HG02623 (cell line): ENCODE results near the gene TRIP6.
A peak's percentile ranks its signal among the peaks of the same experiment; 100 is the strongest.

Source experiments
- ATAC-seq: cut with Tn5 transposase; IDR thresholded peaks from one replicate; pipeline ENCODE4 v1.9.1; 2021; ENCODE audit warnings: moderate library complexity; ENCODE audit not compliant: unreplicated experiment

Gene TRIP6

GRCh38 chr7:100873599-100874299 is 6.6 kb downstream of the TRIP6 start:
- no peak for ATAC-seq

- no peak for ATAC-seq
Observed at GRCh38 chr7:100874300-100874576, 7.1 kb downstream of the TRIP6 start.

- peak; percentile 91 for ATAC-seq
Observed at GRCh38 chr7:100874577-100875355, 7.6 kb downstream of the TRIP6 start, which contains the start of gene SRRT. Gene SRRT, plus strand, starts transcription at chr7:100875103. Its CDS starts 488 bp downstream, at chr7:100875591.

- peak; percentile 21 for ATAC-seq
Observed at GRCh38 chr7:100875356-100875751, 8.2 kb downstream of the TRIP6 start.

GRCh38 chr7:100878013-100878412 is 10.8 kb downstream of the TRIP6 start:
- no peak for ATAC-seq

- no peak for ATAC-seq
Observed at GRCh38 chr7:100878685-100879084, 11.5 kb downstream of the TRIP6 start.

- no peak for ATAC-seq
Observed at GRCh38 chr7:100879685-100880261, 12.6 kb downstream of the TRIP6 start.

- ATAC-seq = no peak
Observed at GRCh38 chr7:100880645-100881044, 13.5 kb downstream of the TRIP6 start.

- no peak for ATAC-seq
Observed at GRCh38 chr7:100881136-100881535, 13.9 kb downstream of the TRIP6 start.

GRCh38 chr7:100882201-100882600 is 15.0 kb downstream of the TRIP6 start:
- no peak for ATAC-seq

- no peak for ATAC-seq
Observed at GRCh38 chr7:100882785-100883526, 15.8 kb downstream of the TRIP6 start.

GRCh38 chr7:100884736-100885439 is 17.7 kb downstream of the TRIP6 start:
- no peak for ATAC-seq

- no peak for ATAC-seq
Observed at GRCh38 chr7:100885440-100886141, 18.4 kb downstream of the TRIP6 start.

- no peak for ATAC-seq
Observed at GRCh38 chr7:100886142-100886935, 19.2 kb downstream of the TRIP6 start.

- ATAC-seq = no peak
Observed at GRCh38 chr7:100886936-100887515, 19.8 kb downstream of the TRIP6 start.

- peak; percentile 36 for ATAC-seq
Observed at GRCh38 chr7:100887516-100888290, 20.5 kb downstream of the TRIP6 start.

- ATAC-seq = no peak
Observed at GRCh38 chr7:100888291-100888987, 21.3 kb downstream of the TRIP6 start.
